Mesenchymal stem cell (in vitro differentiated cells and primary cell): ENCODE results near the gene AHRR.
"Not testable (repeated sequence)": the region's sequence is repeated elsewhere in the genome, so short reads cannot be mapped to it uniquely, and the experiment has no call there.

Experiments
- DNase-seq: peaks from one replicate; pipeline ENCODE4 v3.0.0-alpha.2; 2013
- H2AFZ ChIP-seq: one replicate; pipeline ENCODE4 v1.6.1; 2013; ENCODE audit warnings: low read depth, mild to moderate bottlenecking, control low read depth, inconsistent platforms, low read length, moderate library complexity
- H2AK5ac ChIP-seq: 2 replicates; pipeline ENCODE4 v1.6.1; 2013; ENCODE audit warnings: low read length, moderate library complexity, mild to moderate bottlenecking, inconsistent platforms; ENCODE audit not compliant: severe bottlenecking
- H2BK120ac ChIP-seq: one replicate; pipeline ENCODE4 v1.6.1; 2013; ENCODE audit warnings: low read depth, mild to moderate bottlenecking, inconsistent platforms, low read length, moderate library complexity
- H2BK12ac ChIP-seq, 2 experiments: one replicate each; pipeline ENCODE4 v1.6.1; 2013; ENCODE audit warnings: inconsistent platforms in 2 of 2, low read length in 2 of 2, mild to moderate bottlenecking in 2 of 2, moderate library complexity in 2 of 2, control low read depth in 1 of 2
- H2BK15ac ChIP-seq: one replicate; pipeline ENCODE4 v1.6.1; 2013; ENCODE audit warnings: mild to moderate bottlenecking, low read depth, inconsistent platforms; ENCODE audit not compliant: poor library complexity, severe bottlenecking
- H2BK5ac ChIP-seq: 2 replicates; pipeline ENCODE4 v1.6.1; 2013; ENCODE audit warnings: low read depth, mild to moderate bottlenecking, low read length, control low read depth, inconsistent platforms; ENCODE audit not compliant: poor library complexity, severe bottlenecking
- H3K14ac ChIP-seq, 2 experiments: one replicate each; pipeline ENCODE4 v1.6.1; 2013; ENCODE audit warnings: inconsistent platforms in 2 of 2, low read length in 2 of 2, control low read depth in 1 of 2, mild to moderate bottlenecking in 1 of 2, moderate library complexity in 1 of 2
- H3K18ac ChIP-seq, 2 experiments: one replicate each; pipeline ENCODE4 v1.6.1; 2013; ENCODE audit warnings: inconsistent platforms in 2 of 2, low read length in 2 of 2, control low read depth in 1 of 2, low read depth in 1 of 2, mild to moderate bottlenecking in 1 of 2
- H3K23ac ChIP-seq, 2 experiments: one replicate each; pipeline ENCODE4 v1.6.1; 2013; ENCODE audit warnings: inconsistent platforms in 2 of 2, low read length in 2 of 2, mild to moderate bottlenecking in 2 of 2, moderate library complexity in 2 of 2, control low read depth in 1 of 2
- H3K27ac ChIP-seq: 2 replicates; pipeline ENCODE4 v1.5.1; 2013; ENCODE audit warnings: mild to moderate bottlenecking, moderate library complexity, low read length, control low read depth, inconsistent platforms; ENCODE audit not compliant: poor library complexity, severe bottlenecking
- H3K27me3 ChIP-seq, 2 experiments: 2 replicates each; pipeline versions ENCODE4 v1.6.1 to v1.7.0; 2013; ENCODE audit warnings: low read length in 2 of 2, mild to moderate bottlenecking in 2 of 2, moderate library complexity in 2 of 2, control low read depth in 1 of 2, inconsistent platforms in 1 of 2; ENCODE audit not compliant: control insufficient read depth in 1 of 2, insufficient read depth in 1 of 2
- H3K36me3 ChIP-seq, 2 experiments: 2 replicates each; pipeline versions ENCODE4 v1.6.1 to v1.7.0; 2013; ENCODE audit warnings: low read length in 2 of 2, control low read depth in 1 of 2, inconsistent platforms in 1 of 2, low read depth in 1 of 2, mild to moderate bottlenecking in 1 of 2; ENCODE audit not compliant: insufficient read depth in 2 of 2, control insufficient read depth in 1 of 2
- H3K4ac ChIP-seq, 2 experiments: one replicate each; pipeline ENCODE4 v1.6.1; 2013; ENCODE audit warnings: inconsistent platforms in 2 of 2, low read length in 2 of 2, mild to moderate bottlenecking in 2 of 2, moderate library complexity in 2 of 2, control low read depth in 1 of 2, low read depth in 1 of 2
- H3K4me1 ChIP-seq: 2 replicates; pipeline ENCODE4 v1.6.1; 2013; ENCODE audit warnings: low read depth, low read length, control low read depth; ENCODE audit not compliant: control insufficient read depth, insufficient read depth
- H3K4me2 ChIP-seq: 2 replicates; pipeline ENCODE4 v1.6.1; 2013; ENCODE audit warnings: low read length, mild to moderate bottlenecking, inconsistent platforms; ENCODE audit not compliant: poor library complexity, severe bottlenecking
- H3K4me3 ChIP-seq, 2 experiments: 2 replicates each; pipeline versions ENCODE4 v1.5.1 to v1.7.0; 2013; ENCODE audit warnings: low read length in 2 of 2, mild to moderate bottlenecking in 2 of 2, control low read depth in 1 of 2, low read depth in 1 of 2; ENCODE audit not compliant: insufficient read depth in 1 of 2
- H3K79me1 ChIP-seq: replicated peaks from 2 replicates; pipeline ENCODE4 v1.6.1; 2013; ENCODE audit warnings: mild to moderate bottlenecking, control low read depth, low read length, inconsistent platforms; ENCODE audit not compliant: poor library complexity, severe bottlenecking
- H3K9ac ChIP-seq: 2 replicates; pipeline ENCODE4 v1.7.0; 2013; ENCODE audit warnings: mild to moderate bottlenecking, low read length, moderate library complexity
- H3K9me3 ChIP-seq: 2 replicates; pipeline ENCODE4 v1.7.0; 2013; ENCODE audit warnings: mild to moderate bottlenecking, low read length; ENCODE audit not compliant: control insufficient read depth
- H4K8ac ChIP-seq: one replicate; pipeline ENCODE4 v1.6.1; 2013; ENCODE audit warnings: inconsistent platforms, mild to moderate bottlenecking, low read length, moderate library complexity
- H4K91ac ChIP-seq: one replicate; pipeline ENCODE4 v1.6.1; 2013; ENCODE audit warnings: mild to moderate bottlenecking, low read length, inconsistent platforms
- WGBS: methylation state at CpG from one replicate; pipeline ENCODE4 v1.1.7; 2013; ENCODE audit warnings: mixed read lengths; 5-methylcytosine and 5-hydroxymethylcytosine counted together

AHRR gene

DNA sequence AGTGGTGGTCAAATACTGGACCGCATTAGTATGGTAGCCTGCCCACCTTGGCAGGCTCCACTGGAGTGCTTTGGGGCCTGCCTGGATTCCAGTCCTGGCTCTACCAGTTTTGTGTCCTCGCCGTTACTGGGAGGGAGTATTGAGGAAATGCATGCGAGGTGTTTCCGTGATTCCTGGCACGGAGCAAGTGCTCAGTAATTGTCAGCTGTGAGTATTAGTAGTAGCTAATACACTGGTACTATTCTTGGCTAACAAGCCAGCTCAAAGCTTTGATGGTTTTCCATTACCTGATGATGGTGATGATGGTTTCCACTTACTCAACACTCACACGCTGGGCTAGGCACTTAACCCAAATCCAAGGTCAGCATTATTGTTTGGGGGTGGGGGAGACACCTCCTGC, 47.2 kb upstream of the AHRR start:
- H2BK15ac ChIP-seq, H4K91ac ChIP-seq, H3K4me2 ChIP-seq, H2BK12ac ChIP-seq, H2BK120ac ChIP-seq, H3K79me1 ChIP-seq, H3K14ac ChIP-seq, H3K23ac ChIP-seq, H3K9ac ChIP-seq, H2AK5ac ChIP-seq, H2BK5ac ChIP-seq, DNase-seq, H3K4ac ChIP-seq, H4K8ac ChIP-seq, H3K4me3 ChIP-seq, H3K27me3 ChIP-seq, H3K18ac ChIP-seq, H3K27ac ChIP-seq, H3K9me3 ChIP-seq, H2AFZ ChIP-seq: not testable (repeated sequence)
- Histone ChIP-seq H3K4me1 (peaks cover 12% of the 10 kb centered on the region), H3K36me3 (peaks cover 16 to 30% of the 10 kb centered on the region in 2 experiments)
- 88% methylated on average over 3 of the region's 7 CpGs for WGBS

DNA sequence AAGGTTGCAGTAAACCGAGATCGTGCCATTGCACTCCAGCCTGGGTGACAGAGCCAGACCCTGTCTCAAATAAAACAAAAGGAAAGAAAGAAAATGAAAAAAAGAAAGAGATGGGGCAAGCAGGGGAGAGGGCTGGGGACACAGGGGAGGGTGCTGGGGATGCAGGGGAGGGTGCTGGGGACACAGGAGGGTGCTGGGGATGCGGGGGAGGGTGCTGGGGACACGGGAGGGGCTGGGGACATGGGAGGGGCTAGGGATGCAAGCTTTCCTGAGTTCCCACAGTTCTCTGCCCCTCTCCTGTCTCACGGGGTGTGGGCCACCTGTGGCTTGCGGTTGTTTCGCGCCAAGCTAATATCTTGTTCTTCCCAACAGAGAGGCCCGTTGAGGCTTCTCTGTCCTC, 42.9 kb upstream of the AHRR start:
- Histone ChIP-seq H2BK120ac (no peak overlapping the region), H2BK5ac (no peak overlapping the region), H3K27ac (no peak overlapping the region), H4K91ac (no peak overlapping the region), H3K79me1 (peaks cover 16% of the 10 kb centered on the region), H2AK5ac (no peak overlapping the region), H3K4me2 (no peak overlapping the region), H3K4me3 (no peak overlapping the region), H3K4ac (no peak overlapping the region), H3K14ac (no peak overlapping the region), H2BK12ac (no peak overlapping the region), H2BK15ac (no peak overlapping the region), H3K18ac (no peak overlapping the region), H3K9me3 (no peaks in the 10 kb centered on the region), H3K23ac (no peak overlapping the region), H3K4me1 (peaks cover 2% of the 10 kb centered on the region), H3K27me3 (no peaks in the 10 kb centered on the region), H4K8ac (no peak overlapping the region), H3K36me3 (peaks cover 25 to 48% of the 10 kb centered on the region in 2 experiments), H2AFZ (no peak overlapping the region), H3K9ac (no peak overlapping the region)
- 87% methylated on average over 7 of the region's 9 CpGs for WGBS
- DNase-seq: no peak

GRCh38 chr5:279051-279665, 42.4 kb upstream of the AHRR start:
- H3K4me3 ChIP-seq, H3K9me3 ChIP-seq, H3K27me3 ChIP-seq, H3K4ac ChIP-seq, H3K9ac ChIP-seq, H3K27ac ChIP-seq, H2BK12ac ChIP-seq, H3K23ac ChIP-seq, H2AFZ ChIP-seq, H3K18ac ChIP-seq, H3K4me1 ChIP-seq, H2BK5ac ChIP-seq, H4K91ac ChIP-seq, H4K8ac ChIP-seq, DNase-seq, H3K4me2 ChIP-seq, H2AK5ac ChIP-seq, H2BK120ac ChIP-seq, H3K14ac ChIP-seq, H2BK15ac ChIP-seq: not testable (repeated sequence)
- Histone ChIP-seq H3K79me1 (peaks cover 19% of the 10 kb centered on the region), H3K36me3 (peaks cover 30 to 45% of the 10 kb centered on the region in 2 experiments)
- WGBS: 85% methylated on average over 14 of the region's 14 CpGs

GRCh38 chr5:285991-286557, 35.4 kb upstream of the AHRR start:
- no peak overlapping the region for H2BK12ac ChIP-seq
- H3K4me3 ChIP-seq: no peak overlapping the region
- H2BK5ac ChIP-seq: no peak overlapping the region
- no peak overlapping the region for H2AFZ ChIP-seq
- peaks cover 34% of the 10 kb centered on the region for H3K79me1 ChIP-seq
- H3K23ac ChIP-seq: no peak overlapping the region
- no peak overlapping the region for H3K9ac ChIP-seq
- H3K27me3 ChIP-seq: no peaks in the 10 kb centered on the region
- H2BK120ac ChIP-seq: no peak overlapping the region
- DNase-seq: no peak
- H3K14ac ChIP-seq: no peak overlapping the region
- H3K36me3 ChIP-seq: peaks cover 40 to 41% of the 10 kb centered on the region in 2 experiments
- no peak overlapping the region for H3K18ac ChIP-seq
- no peak overlapping the region for H4K91ac ChIP-seq
- no peak overlapping the region for H2BK15ac ChIP-seq
- WGBS: 88% methylated on average over 14 of the region's 14 CpGs
- H3K27ac ChIP-seq: no peak overlapping the region
- no peak overlapping the region for H3K4ac ChIP-seq
- no peak overlapping the region for H4K8ac ChIP-seq
- H3K4me1 ChIP-seq: peaks cover 2% of the 10 kb centered on the region
- no peaks in the 10 kb centered on the region for H3K9me3 ChIP-seq
- no peak overlapping the region for H3K4me2 ChIP-seq
- no peak overlapping the region for H2AK5ac ChIP-seq
